MM.1S (cell line): ENCODE results near the gene EFR3B.

Experiments
- DNase-seq: peaks from one replicate; pipeline ENCODE4 v3.0.0-alpha.2; 2015
- H2AFZ ChIP-seq: fragments of 300-600 bp; sonication (generic); 2 replicates; pipeline ENCODE4 v1.6.0; 2016; ENCODE audit warnings: antibody characterized with exemption, low read length
- H3F3A ChIP-seq: fragments of 300-600 bp; sonication (generic); 2 replicates; pipeline ENCODE4 v1.6.1; 2016; ENCODE audit warnings: mild to moderate bottlenecking, antibody characterized with exemption, low read length, moderate library complexity, mixed read lengths; ENCODE audit not compliant: insufficient read depth
- H3K27ac ChIP-seq: fragments of 300-600 bp; sonication (generic); 2 replicates; pipeline ENCODE4 v1.5.1; 2016; ENCODE audit warnings: mild to moderate bottlenecking, low read length
- H3K27me3 ChIP-seq: fragments of 300-600 bp; sonication (generic); replicated peaks from 2 replicates; pipeline ENCODE4 v1.6.0; 2016; ENCODE audit warnings: low read length; ENCODE audit not compliant: insufficient read depth
- H3K36me3 ChIP-seq: fragments of 300-600 bp; sonication (generic); replicated peaks from 2 replicates; pipeline ENCODE4 v1.6.1; 2016; ENCODE audit warnings: mild to moderate bottlenecking, low read length, mixed read lengths; ENCODE audit not compliant: insufficient read depth
- H3K4me1 ChIP-seq: fragments of 300-600 bp; sonication (generic); 2 replicates; pipeline ENCODE4 v1.6.1; 2016; ENCODE audit warnings: low read length, mixed read lengths
- H3K4me2 ChIP-seq: fragments of 300-600 bp; sonication (generic); 2 replicates; pipeline ENCODE4 v1.6.0; 2016; ENCODE audit warnings: low read depth, low read length
- H3K4me3 ChIP-seq: fragments of 300-600 bp; sonication (generic); 2 replicates; pipeline ENCODE4 v1.5.1; 2016; ENCODE audit warnings: low read length, mixed read lengths
- H3K79me2 ChIP-seq: fragments of 300-600 bp; sonication (generic); 2 replicates; pipeline ENCODE4 v1.6.1; 2016; ENCODE audit warnings: mixed run types, low read length, mixed read lengths
- H3K9ac ChIP-seq: fragments of 300-600 bp; sonication (generic); 2 replicates; pipeline ENCODE4 v1.6.1; 2016; ENCODE audit warnings: low read length, mixed read lengths
- H3K9me2 ChIP-seq: fragments of 300-600 bp; sonication (generic); replicated peaks from 2 replicates; pipeline ENCODE4 v1.6.1; 2016; ENCODE audit warnings: mild to moderate bottlenecking, low read length, mixed read lengths; ENCODE audit not compliant: insufficient read depth
- H3K9me3 ChIP-seq: fragments of 300-600 bp; sonication (generic); replicated peaks from 2 replicates; pipeline ENCODE4 v1.6.1; 2016; ENCODE audit warnings: mild to moderate bottlenecking, low read length, mixed read lengths; ENCODE audit not compliant: insufficient read depth
- H4K20me1 ChIP-seq: fragments of 300-600 bp; sonication (generic); 2 replicates; pipeline ENCODE4 v1.6.1; 2016; ENCODE audit warnings: mild to moderate bottlenecking, low read length, moderate library complexity, mixed read lengths; ENCODE audit not compliant: insufficient read depth
- CTCF ChIP-seq: fragments of 300-600 bp; sonication (generic); IDR thresholded peaks from 2 replicates; pipeline ENCODE4 v1.5.1; 2016; ENCODE audit warnings: antibody characterized with exemption, low read length, mixed read lengths
- EZH2 ChIP-seq: fragments of 300-600 bp; sonication (generic); optimal IDR thresholded peaks from 2 replicates; pipeline ENCODE3; 2017; ENCODE audit warnings: low read depth, mild to moderate bottlenecking, antibody characterized with exemption, low read length, mixed read lengths
- EZH2phosphoT487 ChIP-seq: fragments of 300-600 bp; sonication (generic); IDR thresholded peaks from 2 replicates; pipeline ENCODE4 v1.6.1; 2018; ENCODE audit warnings: antibody characterized with exemption, low read length

Gene EFR3B

GRCh38 chr2:25071966-25072365, 30.1 kb downstream of the EFR3B start:
- DNase-seq: no peak
- Histone ChIP-seq H3K4me1 (no peaks in the 10 kb centered on the region), H2AFZ (no peak overlapping the region), H3K4me3 (no peak overlapping the region), H3K27ac (no peak overlapping the region), H3K36me3 (no peaks in the 10 kb centered on the region), H3K4me2 (no peak overlapping the region), H3F3A (no peaks in the 10 kb centered on the region), H3K79me2 (no peaks in the 10 kb centered on the region), H3K9me2 (no peaks in the 10 kb centered on the region), H3K9me3 (no peaks in the 10 kb centered on the region), H4K20me1 (no peaks in the 10 kb centered on the region), H3K9ac (no peak overlapping the region), H3K27me3 (no peaks in the 10 kb centered on the region)
- TF ChIP-seq EZH2 (no peak), CTCF (no peak), EZH2phosphoT487 (no peak)

GRCh38 chr2:25072606-25073005, 30.7 kb downstream of the EFR3B start:
- Histone ChIP-seq H3K4me3 (no peak overlapping the region), H3K27me3 (no peaks in the 10 kb centered on the region)
- TF ChIP-seq EZH2phosphoT487 (no peak), EZH2 (no peak), CTCF (no peak)

GRCh38 chr2:25073025-25073424, 31.1 kb downstream of the EFR3B start:
- Histone ChIP-seq H3K4me1 (no peaks in the 10 kb centered on the region), H4K20me1 (no peaks in the 10 kb centered on the region), H3K4me2 (no peak overlapping the region), H3K9ac (no peak overlapping the region), H3K27ac (no peak overlapping the region), H3K79me2 (no peaks in the 10 kb centered on the region), H3K9me3 (no peaks in the 10 kb centered on the region), H3K9me2 (no peaks in the 10 kb centered on the region), H3F3A (no peaks in the 10 kb centered on the region), H3K36me3 (no peaks in the 10 kb centered on the region), H3K27me3 (no peaks in the 10 kb centered on the region), H2AFZ (no peak overlapping the region), H3K4me3 (no peak overlapping the region)
- no peak for DNase-seq
- TF ChIP-seq CTCF (no peak), EZH2 (no peak), EZH2phosphoT487 (no peak)

More at GRCh38 chr2:25072606-25073005, 30.7 kb downstream of the EFR3B start:
- H3K9me3 ChIP-seq: no peaks in the 10 kb centered on the region
- no peak for DNase-seq
- H3K36me3 ChIP-seq: no peaks in the 10 kb centered on the region
- no peaks in the 10 kb centered on the region for H3K79me2 ChIP-seq
- H3K9ac ChIP-seq: no peak overlapping the region
- H3K9me2 ChIP-seq: no peaks in the 10 kb centered on the region
- H3F3A ChIP-seq: no peaks in the 10 kb centered on the region
- no peak overlapping the region for H3K4me2 ChIP-seq
- H2AFZ ChIP-seq: no peak overlapping the region
- H3K27ac ChIP-seq: no peak overlapping the region
- no peaks in the 10 kb centered on the region for H4K20me1 ChIP-seq
- H3K4me1 ChIP-seq: no peaks in the 10 kb centered on the region
